Glutamatergic neuron (in vitro differentiated cells): ENCODE data around the gene ZNF207. TPM values are rescaled to one million over a fixed set of nuclear protein-coding genes. Genes with fewer than 3 reads are reported as not detected.

Experiments used
- DNase-seq: peaks from one replicate; pipeline ENCODE4 v3.0.0; 2022
- H3K27ac Mint-ChIP-seq: one replicate; pipeline ENCODE4 v1.8.0; 2020; ENCODE audit warnings: mild to moderate bottlenecking, mixed read lengths, inconsistent platforms; ENCODE audit not compliant: unreplicated experiment
- H3K27me3 Mint-ChIP-seq: one replicate; pipeline ENCODE4 v1.8.0; 2020; ENCODE audit warnings: mild to moderate bottlenecking, moderate library complexity, mixed read lengths, inconsistent platforms; ENCODE audit not compliant: unreplicated experiment
- H3K36me3 Mint-ChIP-seq: one replicate; pipeline ENCODE4 v1.8.0; 2020; ENCODE audit warnings: mild to moderate bottlenecking, mixed read lengths, inconsistent platforms; ENCODE audit not compliant: unreplicated experiment
- H3K4me1 Mint-ChIP-seq: one replicate; pipeline ENCODE4 v1.8.0; 2020; ENCODE audit warnings: mild to moderate bottlenecking, low read depth, mixed read lengths, inconsistent platforms; ENCODE audit not compliant: unreplicated experiment
- H3K4me3 Mint-ChIP-seq: one replicate; pipeline ENCODE4 v1.8.0; 2020; ENCODE audit warnings: mild to moderate bottlenecking, mixed read lengths, inconsistent platforms; ENCODE audit not compliant: unreplicated experiment
- H3K9me3 Mint-ChIP-seq: one replicate; pipeline ENCODE4 v1.8.0; 2020; ENCODE audit warnings: mild to moderate bottlenecking, moderate library complexity, mixed read lengths, inconsistent platforms; ENCODE audit not compliant: unreplicated experiment
- total RNA-seq: library from RNA; stranded (reverse); fragmentation: NEBNext Ultra II Directional; extraction: Animal tissue kit (Norgen Biotek cat#: 25700); gene quantifications from one replicate; pipeline ENCODE4 v1.2.1, GENCODE V29; 2021; ENCODE audit not compliant: unreplicated experiment
- TF ChIP-seq, protein P1 (sequence below): fragments of 200-600 bp; sonication (generic); IDR thresholded peaks from one replicate; pipeline ENCODE4 v1.5.0; 2021; ENCODE audit not compliant: partially characterized antibody, unreplicated experiment

The ZNF207 gene
- total RNA-seq, 1 donor from 2014 or later, result 216 TPM

DNA sequence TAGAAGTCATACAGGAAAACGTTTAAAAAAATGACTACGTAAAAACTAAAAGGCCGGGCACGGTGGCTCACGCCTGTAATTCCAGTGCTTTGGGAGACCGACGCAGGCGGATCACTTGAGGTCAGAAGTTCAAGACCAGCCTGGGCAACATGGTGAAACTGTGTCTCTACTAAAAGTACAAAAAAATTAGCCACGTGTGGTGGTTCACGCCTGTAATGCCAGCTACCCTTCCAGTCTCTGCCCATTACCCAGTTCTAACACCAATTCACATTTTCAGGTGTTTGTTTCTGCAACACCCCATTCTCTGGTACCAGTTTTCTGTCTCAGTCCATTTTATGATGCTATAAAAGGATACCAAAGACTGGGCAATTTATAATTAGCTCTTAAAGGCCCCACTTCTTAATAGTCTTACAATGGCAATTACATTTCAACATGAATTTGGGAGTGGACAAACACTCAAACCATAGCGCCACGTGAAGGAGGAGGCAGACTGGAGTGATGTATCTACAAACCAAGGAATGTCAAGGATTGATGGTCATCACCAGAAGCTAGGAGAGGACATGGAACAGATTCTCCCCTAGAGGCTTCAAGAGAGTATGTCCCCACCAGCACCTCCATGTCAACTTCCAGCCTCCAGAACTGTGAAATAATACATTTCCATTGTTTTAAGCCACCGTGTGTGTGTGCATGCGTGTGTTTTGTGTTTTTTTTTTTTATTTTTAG lies 7.2 kb upstream of the ZNF207 start:
- peaks cover 3% of the 10 kb centered on the region for H3K9me3 Mint-ChIP-seq
- H3K4me1 Mint-ChIP-seq, result peaks cover 6% of the 10 kb centered on the region
- TF ChIP-seq, protein P1, sequence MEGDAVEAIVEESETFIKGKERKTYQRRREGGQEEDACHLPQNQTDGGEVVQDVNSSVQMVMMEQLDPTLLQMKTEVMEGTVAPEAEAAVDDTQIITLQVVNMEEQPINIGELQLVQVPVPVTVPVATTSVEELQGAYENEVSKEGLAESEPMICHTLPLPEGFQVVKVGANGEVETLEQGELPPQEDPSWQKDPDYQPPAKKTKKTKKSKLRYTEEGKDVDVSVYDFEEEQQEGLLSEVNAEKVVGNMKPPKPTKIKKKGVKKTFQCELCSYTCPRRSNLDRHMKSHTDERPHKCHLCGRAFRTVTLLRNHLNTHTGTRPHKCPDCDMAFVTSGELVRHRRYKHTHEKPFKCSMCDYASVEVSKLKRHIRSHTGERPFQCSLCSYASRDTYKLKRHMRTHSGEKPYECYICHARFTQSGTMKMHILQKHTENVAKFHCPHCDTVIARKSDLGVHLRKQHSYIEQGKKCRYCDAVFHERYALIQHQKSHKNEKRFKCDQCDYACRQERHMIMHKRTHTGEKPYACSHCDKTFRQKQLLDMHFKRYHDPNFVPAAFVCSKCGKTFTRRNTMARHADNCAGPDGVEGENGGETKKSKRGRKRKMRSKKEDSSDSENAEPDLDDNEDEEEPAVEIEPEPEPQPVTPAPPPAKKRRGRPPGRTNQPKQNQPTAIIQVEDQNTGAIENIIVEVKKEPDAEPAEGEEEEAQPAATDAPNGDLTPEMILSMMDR, result no peak
- H3K27me3 Mint-ChIP-seq, result no peaks in the 10 kb centered on the region
- no peaks in the 10 kb centered on the region for H3K36me3 Mint-ChIP-seq
- H3K4me3 Mint-ChIP-seq, result peak overlapping the region; percentile 86
- peak overlapping the region; percentile 18 for H3K27ac Mint-ChIP-seq
- DNase-seq, result no peak

DNA sequence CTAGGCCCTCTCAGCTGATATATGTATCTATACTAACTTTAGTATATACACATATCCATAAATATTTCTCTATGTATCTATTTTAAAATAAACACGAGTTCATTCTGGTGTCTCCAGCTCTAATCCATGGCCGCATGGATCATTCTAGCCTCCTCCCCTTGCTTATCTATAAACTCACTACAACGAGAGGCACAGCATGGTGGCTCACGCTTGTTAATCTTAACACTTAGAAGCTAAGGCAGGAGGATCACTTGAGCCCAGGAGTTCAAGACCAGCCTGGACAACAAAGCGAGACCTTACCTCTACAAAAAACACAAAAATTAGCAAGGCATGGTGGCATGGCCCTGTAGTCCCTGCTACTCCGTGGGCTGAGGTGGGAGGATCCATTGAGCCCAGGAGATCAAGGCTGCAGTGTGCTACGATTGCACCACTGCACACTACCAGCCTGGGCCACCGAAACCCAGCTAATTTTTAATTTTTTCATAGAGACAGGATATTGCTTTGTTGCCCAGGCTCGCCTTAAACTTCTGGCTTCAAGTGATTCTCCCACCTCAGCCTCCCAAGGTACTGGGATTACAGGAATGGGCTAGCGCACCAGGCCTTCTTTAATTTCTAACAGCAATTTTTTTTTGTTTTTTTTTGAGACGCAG lies 3.9 kb upstream of the ZNF207 start:
- Mint-ChIP-seq H3K27me3 (peaks cover 12% of the 10 kb centered on the region), H3K36me3 (no peaks in the 10 kb centered on the region), H3K4me1 (peaks cover 3% of the 10 kb centered on the region), H3K9me3 (peaks cover 13% of the 10 kb centered on the region), H3K27ac (no peak overlapping the region), H3K4me3 (no peak overlapping the region)
- TF ChIP-seq, protein P1, result no peak
- DNase-seq, result no peak

DNA sequence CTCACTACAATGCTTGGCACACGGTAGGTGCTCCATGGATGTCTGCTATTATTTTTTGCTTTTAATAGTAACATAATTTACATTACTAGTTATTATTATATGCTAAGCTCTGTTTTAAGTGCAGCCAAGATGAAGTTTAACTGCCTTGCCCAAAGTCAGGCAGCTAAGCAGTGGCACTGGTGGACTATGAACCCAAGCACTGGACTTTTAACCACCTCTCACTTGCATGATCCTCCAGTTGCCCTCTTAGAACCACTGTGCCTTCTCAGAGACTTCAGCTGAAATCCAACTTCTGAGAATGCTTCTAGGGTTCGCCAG lies 1.5 kb upstream of the ZNF207 start:
- Mint-ChIP-seq H3K4me3 (no peak overlapping the region), H3K4me1 (peaks cover 5% of the 10 kb centered on the region), H3K27ac (no peak overlapping the region), H3K27me3 (peaks cover 12% of the 10 kb centered on the region), H3K36me3 (no peaks in the 10 kb centered on the region), H3K9me3 (peaks cover 10% of the 10 kb centered on the region)
- TF ChIP-seq, protein P1, result no peak
- no peak for DNase-seq

DNA sequence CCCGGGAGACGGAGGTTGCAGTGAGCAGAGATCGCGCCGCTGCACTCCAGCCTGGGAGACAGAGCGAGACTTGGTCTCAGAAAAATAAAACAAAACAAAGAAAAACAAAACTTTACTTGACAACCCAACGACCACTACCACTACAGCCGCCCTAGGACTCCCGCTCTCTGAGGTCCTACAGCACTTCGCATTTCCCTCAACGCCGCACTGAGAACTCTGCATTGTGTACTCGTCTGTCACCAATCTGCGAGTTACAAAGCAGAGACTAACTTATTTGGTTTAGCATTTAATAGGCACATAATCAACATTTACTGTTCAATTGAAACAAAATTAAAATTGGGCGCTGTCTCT lies 479 bp upstream of the ZNF207 start:
- peaks cover 10% of the 10 kb centered on the region for H3K9me3 Mint-ChIP-seq
- peaks cover 5% of the 10 kb centered on the region for H3K4me1 Mint-ChIP-seq
- H3K27me3 Mint-ChIP-seq, result peaks cover 12% of the 10 kb centered on the region
- peak overlapping the region; percentile 100 for H3K27ac Mint-ChIP-seq
- TF ChIP-seq, protein P1, result no peak
- peak overlapping the region; percentile 100 for H3K4me3 Mint-ChIP-seq
- H3K36me3 Mint-ChIP-seq, result no peaks in the 10 kb centered on the region
- DNase-seq, result no peak
